Activated T-helper 1 cell treated with anti-CD3 and anti-CD28 coated beads, Interleukin-12 subunit alpha, Interleukin-12 subunit beta, Interleukin-2, Interleukin-4 antibody, amounts not matched to agents 30 ng/mL and 10 ng/mL and 1 ng/mL, durations not matched to agents 14 hours and 24 hours and 36 hours (primary cell): ENCODE results near the gene RECQL5. TPM values are rescaled to one million over a fixed set of nuclear protein-coding genes. Genes with fewer than 3 reads are reported as not detected.

Experiments used
- DNase-seq: peaks from one replicate; pipeline ENCODE4 v3.0.0; 2021; ENCODE audit warnings: low spot score
- H3K27ac Mint-ChIP-seq: one replicate; pipeline ENCODE4 v1.8.0; 2021; ENCODE audit warnings: mild to moderate bottlenecking, mixed read lengths
- H3K27me3 Mint-ChIP-seq: one replicate; pipeline ENCODE4 v1.8.0; 2022; ENCODE audit warnings: mild to moderate bottlenecking, moderate library complexity, mixed read lengths; ENCODE audit not compliant: insufficient read depth
- H3K36me3 Mint-ChIP-seq: one replicate; pipeline ENCODE4 v1.8.0; 2021; ENCODE audit warnings: low read depth, mixed read lengths
- H3K4me1 Mint-ChIP-seq: one replicate; pipeline ENCODE4 v1.8.0; 2021; ENCODE audit warnings: low read depth, mixed read lengths
- H3K4me3 Mint-ChIP-seq: one replicate; pipeline ENCODE4 v1.8.0; 2021; ENCODE audit warnings: mild to moderate bottlenecking, moderate library complexity, mixed read lengths
- H3K9me3 Mint-ChIP-seq: one replicate; pipeline ENCODE4 v1.8.0; 2021; ENCODE audit warnings: mixed read lengths
- intact Hi-C: fragments of 100-400 bp; cut with micrococcal nuclease; formaldehyde crosslinking; loops from one replicate; pipeline ENCODE4 v1.15.1; 2024
- total RNA-seq: library from RNA; stranded (reverse); gene quantifications from 2 replicates; pipeline ENCODE4 v1.2.3, GENCODE V29; 2022

RECQL5 gene
- total RNA-seq, 1 donor from 2014 or later = 34.1 TPM

- H3K27ac Mint-ChIP-seq = no peak overlapping the region
- no peak for DNase-seq
- no peaks in the 10 kb centered on the region for H3K27me3 Mint-ChIP-seq
- no peak overlapping the region for H3K4me3 Mint-ChIP-seq
- intact Hi-C loops = no loop called here
- H3K9me3 Mint-ChIP-seq = no peaks in the 10 kb centered on the region
- H3K36me3 Mint-ChIP-seq = no peaks in the 10 kb centered on the region
- no peaks in the 10 kb centered on the region for H3K4me1 Mint-ChIP-seq
Observed at GRCh38 chr17:75612906-75613626, 53.9 kb downstream of the RECQL5 start.

- no peaks in the 10 kb centered on the region for H3K36me3 Mint-ChIP-seq
- intact Hi-C loops = no loop called here
- H3K4me1 Mint-ChIP-seq = no peaks in the 10 kb centered on the region
- no peak overlapping the region for H3K4me3 Mint-ChIP-seq
- H3K9me3 Mint-ChIP-seq = no peaks in the 10 kb centered on the region
- DNase-seq = no peak
- no peak overlapping the region for H3K27ac Mint-ChIP-seq
- no peaks in the 10 kb centered on the region for H3K27me3 Mint-ChIP-seq
Observed at GRCh38 chr17:75611851-75612429, 55.0 kb downstream of the RECQL5 start.

- intact Hi-C loops = no loop called here
- DNase-seq = no peak
- Mint-ChIP-seq H3K4me3 (no peak overlapping the region), H3K9me3 (no peaks in the 10 kb centered on the region), H3K27me3 (no peaks in the 10 kb centered on the region), H3K27ac (no peak overlapping the region), H3K36me3 (no peaks in the 10 kb centered on the region), H3K4me1 (no peaks in the 10 kb centered on the region)
Observed at GRCh38 chr17:75610103-75610984, 56.6 kb downstream of the RECQL5 start.

- H3K27ac Mint-ChIP-seq = no peak overlapping the region
- intact Hi-C loops = no loop called here
- DNase-seq = no peak
Observed at GRCh38 chr17:75607086-75607485, 59.9 kb downstream of the RECQL5 start.

GRCh38 chr17:75605790-75606189 is 61.2 kb downstream of the RECQL5 start:
- H3K4me3 Mint-ChIP-seq = no peak overlapping the region
- no peaks in the 10 kb centered on the region for H3K36me3 Mint-ChIP-seq
- peaks cover 1% of the 10 kb centered on the region for H3K27me3 Mint-ChIP-seq
- H3K9me3 Mint-ChIP-seq = no peaks in the 10 kb centered on the region
- no peaks in the 10 kb centered on the region for H3K4me1 Mint-ChIP-seq
- intact Hi-C loops = no loop called here
- no peak for DNase-seq
- H3K27ac Mint-ChIP-seq = no peak overlapping the region

More at GRCh38 chr17:75607086-75607485, 59.9 kb downstream of the RECQL5 start:
- Mint-ChIP-seq H3K36me3 (no peaks in the 10 kb centered on the region), H3K4me3 (no peak overlapping the region), H3K4me1 (no peaks in the 10 kb centered on the region), H3K9me3 (no peaks in the 10 kb centered on the region), H3K27me3 (peaks cover 1% of the 10 kb centered on the region)

- no peaks in the 10 kb centered on the region for H3K36me3 Mint-ChIP-seq
- no peaks in the 10 kb centered on the region for H3K9me3 Mint-ChIP-seq
- no peak for DNase-seq
- H3K27ac Mint-ChIP-seq = no peak overlapping the region
- peaks cover 1% of the 10 kb centered on the region for H3K27me3 Mint-ChIP-seq
- H3K4me1 Mint-ChIP-seq = no peaks in the 10 kb centered on the region
- no peak overlapping the region for H3K4me3 Mint-ChIP-seq
- intact Hi-C loops = no loop called here
Observed at GRCh38 chr17:75604034-75604695, 62.8 kb downstream of the RECQL5 start.

GRCh38 chr17:75603123-75603522 is 63.8 kb downstream of the RECQL5 start:
- H3K9me3 Mint-ChIP-seq = no peaks in the 10 kb centered on the region
- H3K27me3 Mint-ChIP-seq = peaks cover 1% of the 10 kb centered on the region
- no peaks in the 10 kb centered on the region for H3K4me1 Mint-ChIP-seq
- H3K36me3 Mint-ChIP-seq = no peaks in the 10 kb centered on the region
- no peak overlapping the region for H3K27ac Mint-ChIP-seq
- intact Hi-C loops = no loop called here
- H3K4me3 Mint-ChIP-seq = no peak overlapping the region
- DNase-seq = no peak

- H3K27ac Mint-ChIP-seq = no peak overlapping the region
- H3K36me3 Mint-ChIP-seq = no peaks in the 10 kb centered on the region
Observed at GRCh38 chr17:75602644-75603043, 64.3 kb downstream of the RECQL5 start.

GRCh38 chr17:75601057-75601987 is 65.6 kb downstream of the RECQL5 start:
- intact Hi-C loops = loop anchor here (1.0 kb wide), 1 partner anchor 149 kb away; no protein-coding TSS in a partner anchor

More at GRCh38 chr17:75602644-75603043, 64.3 kb downstream of the RECQL5 start:
- H3K9me3 Mint-ChIP-seq = no peaks in the 10 kb centered on the region
- H3K27me3 Mint-ChIP-seq = peaks cover 1% of the 10 kb centered on the region
- DNase-seq = no peak
- intact Hi-C loops = no loop called here
- H3K4me1 Mint-ChIP-seq = no peaks in the 10 kb centered on the region
- no peak overlapping the region for H3K4me3 Mint-ChIP-seq

GRCh38 chr17:75596320-75597087 is 70.5 kb downstream of the RECQL5 start:
- Mint-ChIP-seq H3K27ac (no peak overlapping the region), H3K36me3 (no peaks in the 10 kb centered on the region), H3K27me3 (no peaks in the 10 kb centered on the region), H3K4me1 (no peaks in the 10 kb centered on the region), H3K4me3 (no peak overlapping the region), H3K9me3 (no peaks in the 10 kb centered on the region)
- intact Hi-C loops = no loop called here
- DNase-seq = no peak

More at GRCh38 chr17:75601057-75601987, 65.6 kb downstream of the RECQL5 start:
- H3K36me3 Mint-ChIP-seq = no peaks in the 10 kb centered on the region
- no peaks in the 10 kb centered on the region for H3K9me3 Mint-ChIP-seq
- H3K27me3 Mint-ChIP-seq = peaks cover 1% of the 10 kb centered on the region
- H3K27ac Mint-ChIP-seq = no peak overlapping the region
- no peak overlapping the region for H3K4me3 Mint-ChIP-seq
- H3K4me1 Mint-ChIP-seq = no peaks in the 10 kb centered on the region
- DNase-seq = peak; percentile 42

GRCh38 chr17:75595920-75596313 is 71.0 kb downstream of the RECQL5 start:
- intact Hi-C loops = no loop called here
- no peaks in the 10 kb centered on the region for H3K27me3 Mint-ChIP-seq
- H3K4me1 Mint-ChIP-seq = no peaks in the 10 kb centered on the region
- DNase-seq = no peak
- H3K27ac Mint-ChIP-seq = no peak overlapping the region
- no peaks in the 10 kb centered on the region for H3K36me3 Mint-ChIP-seq
- no peaks in the 10 kb centered on the region for H3K9me3 Mint-ChIP-seq
- H3K4me3 Mint-ChIP-seq = no peak overlapping the region
